GM18505 (cell line): ENCODE data around the gene DYDC2.
"Not testable (repeated sequence)": the region's sequence is repeated elsewhere in the genome, so short reads cannot be mapped to it uniquely, and the experiment has no call there.

Experiments used
- ATAC-seq: cut with Tn5 transposase; IDR thresholded peaks from one replicate; pipeline ENCODE4 v1.9.1; 2021; ENCODE audit not compliant: unreplicated experiment
- POLR2A ChIP-seq: IDR thresholded peaks from 4 replicates; pipeline ENCODE4 v1.6.1; 2011; ENCODE audit warnings: borderline replicate concordance; ENCODE audit not compliant: insufficient read depth, insufficient read length; ENCODE audit errors: extremely low read depth

DYDC2 gene

GRCh38 chr10:80412486-80412885, 55.9 kb downstream of the DYDC2 start:
- ATAC-seq: no peak
- no peak for TF ChIP-seq POLR2A

GRCh38 chr10:80413271-80413996, 56.9 kb downstream of the DYDC2 start:
- no peak for ATAC-seq
- TF ChIP-seq POLR2A: no peak

GRCh38 chr10:80414142-80414895, 57.7 kb downstream of the DYDC2 start:
- ATAC-seq: no peak
- TF ChIP-seq POLR2A: no peak

GRCh38 chr10:80415734-80416478, 59.3 kb downstream of the DYDC2 start:
- ATAC-seq: no peak
- TF ChIP-seq POLR2A: no peak

GRCh38 chr10:80416479-80417098, 60.0 kb downstream of the DYDC2 start:
- TF ChIP-seq POLR2A: no peak
- ATAC-seq: no peak

- not testable (repeated sequence) for ATAC-seq
Measured at GRCh38 chr10:80417256-80417655, 60.7 kb downstream of the DYDC2 start.
